HEK293 (cell line): ENCODE data around the gene STT3A.

Experiments
- CTCF ChIA-PET: fragments of 350-600 bp; formaldehyde crosslinking; extraction: SDS; loops from one replicate; lab custom pipeline; 2021; ENCODE audit warnings: antibody characterized with exemption; lab: Yijun Ruan, JAX
- POLR2A ChIA-PET: fragments of 300-600 bp; formaldehyde crosslinking; extraction: SDS; loops from one replicate; lab custom pipeline; 2020; ENCODE audit warnings: antibody characterized with exemption, inconsistent platforms; lab: Yijun Ruan, JAX
- H3K27ac ChIP-seq: fragments of 200-500 bp; sonication (Bioruptor generic); 2 replicates; pipeline ENCODE4 v1.5.1; 2014; ENCODE audit warnings: low read depth, low read length, control low read depth, inconsistent platforms; ENCODE audit errors: extremely low read depth
- H3K36me3 ChIP-seq, 2 experiments: fragments of 200-500 bp in 1 of 2; sonication (Bioruptor generic) in 1 of 2; 1 replicate in 1 of 2; 2 replicates in 1 of 2; pipeline ENCODE4 v1.5.1; 2014 to 2017; ENCODE audit warnings: inconsistent platforms in 2 of 2, low read length in 2 of 2; ENCODE audit not compliant: control insufficient read depth in 2 of 2, insufficient read depth in 1 of 2
- H3K4me1 ChIP-seq: fragments of 200-500 bp; sonication (Bioruptor generic); 2 replicates; pipeline ENCODE4 v1.5.1; 2014; ENCODE audit warnings: mild to moderate bottlenecking, low read length, inconsistent platforms; ENCODE audit not compliant: control insufficient read depth, insufficient read depth
- H3K4me3 ChIP-seq: 2 replicates; pipeline ENCODE4 v1.5.1; 2011; ENCODE audit warnings: low read depth, mild to moderate bottlenecking, control low read depth, low read length, moderate library complexity
- H3K9me3 ChIP-seq: fragments of 200-500 bp; sonication (Bioruptor generic); 2 replicates; pipeline ENCODE4 v1.5.1; 2014; ENCODE audit warnings: low read depth, low read length, inconsistent platforms; ENCODE audit not compliant: control insufficient read depth, insufficient read depth
- ELK4 ChIP-seq: IDR thresholded peaks from 2 replicates; pipeline ENCODE4 v1.6.1; 2011; ENCODE audit warnings: mild to moderate bottlenecking, low read depth, low read length, borderline replicate concordance
- GLI4 ChIP-seq: fragments of 450-650 bp; formaldehyde crosslinking; IDR thresholded peaks from 2 replicates; pipeline ENCODE4 v1.5.1; 2016; ENCODE audit warnings: missing biosample characterization, missing genetic modification characterization
- KLF10 ChIP-seq: fragments of 450-650 bp; IDR thresholded peaks from 2 replicates; pipeline ENCODE4 v1.5.1; 2018; ENCODE audit warnings: missing biosample characterization, mild to moderate bottlenecking, missing genetic modification characterization
- PRDM10 ChIP-seq: fragments of 450-650 bp; formaldehyde crosslinking; IDR thresholded peaks from 2 replicates; pipeline ENCODE4 v1.5.1; 2016; ENCODE audit warnings: missing biosample characterization, missing genetic modification characterization
- SCRT1 ChIP-seq: fragments of 450-650 bp; formaldehyde crosslinking; IDR thresholded peaks from 2 replicates; pipeline ENCODE4 v1.5.1; 2016; ENCODE audit warnings: missing biosample characterization, missing genetic modification characterization, borderline replicate concordance
- TSHZ1 ChIP-seq: fragments of 450-650 bp; formaldehyde crosslinking; IDR thresholded peaks from 2 replicates; pipeline ENCODE4 v1.5.1; 2016; ENCODE audit warnings: missing biosample characterization, missing genetic modification characterization, borderline replicate concordance
- ZBTB20 ChIP-seq: fragments of 450-650 bp; formaldehyde crosslinking; IDR thresholded peaks from 2 replicates; pipeline ENCODE4 v1.5.1; 2016; ENCODE audit warnings: missing biosample characterization, missing genetic modification characterization
- ZBTB49 ChIP-seq: fragments of 450-650 bp; formaldehyde crosslinking; IDR thresholded peaks from 2 replicates; pipeline ENCODE4 v1.5.1; 2016; ENCODE audit warnings: missing biosample characterization, missing genetic modification characterization, low read depth
- ZNF18 ChIP-seq: fragments of 450-650 bp; formaldehyde crosslinking; IDR thresholded peaks from 2 replicates; pipeline ENCODE4 v1.5.1; 2016; ENCODE audit warnings: missing biosample characterization, missing genetic modification characterization
- ZNF184 ChIP-seq: fragments of 450-650 bp; IDR thresholded peaks from 2 replicates; pipeline ENCODE4 v1.5.1; 2018; ENCODE audit warnings: missing biosample characterization, mild to moderate bottlenecking, missing genetic modification characterization
- ZNF23 ChIP-seq: fragments of 450-650 bp; formaldehyde crosslinking; IDR thresholded peaks from 2 replicates; pipeline ENCODE4 v1.5.1; 2016; ENCODE audit warnings: missing biosample characterization, missing genetic modification characterization, borderline replicate concordance
- ZNF311 ChIP-seq: fragments of 450-650 bp; formaldehyde crosslinking; IDR thresholded peaks from 2 replicates; pipeline ENCODE4 v1.5.1; 2017; ENCODE audit warnings: missing biosample characterization, missing genetic modification characterization, borderline replicate concordance
- ZNF354C ChIP-seq: fragments of 450-650 bp; formaldehyde crosslinking; IDR thresholded peaks from 2 replicates; pipeline ENCODE4 v1.5.1; 2016; ENCODE audit warnings: missing biosample characterization, missing genetic modification characterization, low read depth, borderline replicate concordance
- ZNF510 ChIP-seq: fragments of 450-650 bp; formaldehyde crosslinking; IDR thresholded peaks from 2 replicates; pipeline ENCODE4 v1.5.1; 2018; ENCODE audit warnings: mild to moderate bottlenecking, missing genetic modification characterization, missing biosample characterization; ENCODE audit not compliant: insufficient replicate concordance
- ZNF768 ChIP-seq: fragments of 450-650 bp; formaldehyde crosslinking; IDR thresholded peaks from 2 replicates; pipeline ENCODE4 v1.5.1; 2018; ENCODE audit warnings: missing biosample characterization, mild to moderate bottlenecking, missing genetic modification characterization
- ZSCAN23 ChIP-seq: fragments of 450-650 bp; formaldehyde crosslinking; IDR thresholded peaks from 2 replicates; pipeline ENCODE4 v1.5.1; 2016; ENCODE audit warnings: missing biosample characterization, missing genetic modification characterization

STT3A gene

GRCh38 chr11:125568970-125569914 lies 23.4 kb upstream of the STT3A start, which contains the start of gene EI24 (continued):
- TF ChIP-seq ZNF768 (tag by site-specific recombination) = no peak
- TF ChIP-seq KLF10 (tag by site-specific recombination) = 0 out of 2 replicates have a peak, but pooled peaks have one; percentile 18
- TF ChIP-seq ZNF510 (tag by site-specific recombination) = no peak
- no peak for TF ChIP-seq SCRT1
- TF ChIP-seq ZBTB20 (tag by site-specific recombination) = peak; percentile 78
- TF ChIP-seq ZNF184 = no peak
- no peak for TF ChIP-seq ZNF354C (tag by site-specific recombination)
- no peak for TF ChIP-seq TSHZ1 (tag by site-specific recombination)

- H3K4me1 ChIP-seq = no peaks in the 10 kb centered on the region; the same call in 1 of the 2 replicates
- TF ChIP-seq ZSCAN23 (tag by site-specific recombination) (no peak), ZNF311 (tag by site-specific recombination) (no peak), PRDM10 (0 out of 2 replicates have a peak, but pooled peaks have one; percentile 25)
- TF ChIP-seq, all 188 proteins: peak for 1
- ChIA-PET POLR2A (interaction anchor here (0.6 to 2.5 kb wide), 6 partner anchors 11 to 317 kb away, joined by 3 to 25 read pairs (median 4); partner anchors contain the start of genes HYLS1 and STT3A), CTCF (interaction anchor here (0.5 to 1.5 kb wide), 8 partner anchors 12 to 871 kb away, joined by 3 to 4 read pairs (median 4); no protein-coding TSS in a partner anchor)
- peak overlapping the region; percentile 67 for H3K4me3 ChIP-seq
- no peaks in the 10 kb centered on the region for H3K9me3 ChIP-seq
- H3K36me3 ChIP-seq = peaks cover 19 to 31% of the 10 kb centered on the region in 2 experiments
- H3K27ac ChIP-seq = peak overlapping the region; percentile 66
Observed at GRCh38 chr11:125569915-125570621, 22.6 kb upstream of the STT3A start.

- ChIA-PET CTCF (interaction anchor here (0.5 kb wide), 1 partner anchor 870 kb away, joined by 4 read pairs; no protein-coding TSS in a partner anchor), POLR2A (interaction anchor here (0.6 to 1.1 kb wide), 3 partner anchors 21 to 316 kb away, joined by 3 to 5 read pairs (median 3); partner anchors contain the start of genes HYLS1 and STT3A)
- no peak overlapping the region for H3K27ac ChIP-seq
- H3K36me3 ChIP-seq = peaks cover 23 to 39% of the 10 kb centered on the region in 2 experiments
- no peaks in the 10 kb centered on the region; the same call in 1 of the 2 replicates for H3K4me1 ChIP-seq
- H3K9me3 ChIP-seq = no peaks in the 10 kb centered on the region
- no peak overlapping the region for H3K4me3 ChIP-seq
- TF ChIP-seq GLI4 (tag by site-specific recombination) (no peak), ZBTB49 (no peak), ZNF23 (tag by site-specific recombination) (no peak), ZNF18 (tag by site-specific recombination) (no peak), ELK4 (no peak)
Observed at GRCh38 chr11:125570952-125571351, 21.7 kb upstream of the STT3A start.
